Endothelial cell of umbilical vein (primary cell): ENCODE measurements around the gene DDX39A. TPM values are rescaled to one million over a fixed set of nuclear protein-coding genes. Genes with fewer than 3 reads are reported as not detected.

ENCODE experiments used
- BruUV-seq: library from RNA; stranded (reverse); fragments of 400-500 nt; replicated peaks from 2 replicates; lab custom pipeline; 2021; lab: Mats Ljungman, UMichigan
- CTCF ChIA-PET: fragments of 300-600, 350-600 bp; sonication (Branson Sonifier 250); formaldehyde crosslinking; loops from one replicate; lab custom pipeline; 2021; ENCODE audit warnings: antibody characterized with exemption, inconsistent platforms; lab: Charles Lee
- POLR2A ChIA-PET: fragments of 300-600, 350-600 bp; sonication (Branson Sonifier 250); formaldehyde crosslinking; loops from one replicate; lab custom pipeline; 2021; ENCODE audit warnings: antibody characterized with exemption, inconsistent platforms; lab: Charles Lee
- DNase-seq: peaks from one replicate; pipeline ENCODE4 v3.0.0-alpha.2; 2011; ENCODE audit warnings: low read depth, low spot score
- FAIRE-seq: peaks from 2 replicates; lab custom pipeline; 2011; peaks lifted over from hg19 to GRCh38; lab: Jason Lieb, UNC
- H2AFZ ChIP-seq: 2 replicates; pipeline ENCODE4 v1.6.0; 2012; ENCODE audit warnings: low read depth, low read length, control low read depth, inconsistent platforms
- H3K27ac ChIP-seq: 2 replicates; pipeline ENCODE4 v1.5.1; 2011; ENCODE audit warnings: low read depth, mild to moderate bottlenecking, control low read depth, low read length, moderate library complexity; ENCODE audit not compliant: insufficient read depth
- H3K27me3 ChIP-seq, 2 experiments: 2 replicates each; pipeline versions ENCODE4 v1.6.0 to v1.6.1; 2011; ENCODE audit warnings: low read length in 2 of 2, mixed read lengths in 1 of 2; ENCODE audit not compliant: control insufficient read depth in 2 of 2, insufficient read depth in 2 of 2
- H3K36me3 ChIP-seq, 2 experiments: 2 replicates in 1 of 2; 3 replicates in 1 of 2; pipeline ENCODE4 v1.5.1; 2011; ENCODE audit warnings: low read length in 2 of 2, mild to moderate bottlenecking in 1 of 2, moderate library complexity in 1 of 2; ENCODE audit not compliant: control insufficient read depth in 2 of 2, insufficient read depth in 2 of 2; ENCODE audit errors: extremely low read depth in 1 of 2
- H3K4me1 ChIP-seq: 3 replicates; pipeline ENCODE4 v1.5.1; 2011; ENCODE audit warnings: mild to moderate bottlenecking, low read length; ENCODE audit not compliant: control insufficient read depth, insufficient read depth; ENCODE audit errors: extremely low read depth
- H3K4me2 ChIP-seq: 2 replicates; pipeline ENCODE4 v1.6.1; 2011; ENCODE audit warnings: low read length, control low read depth, mixed read lengths; ENCODE audit not compliant: insufficient read depth
- H3K4me3 ChIP-seq, 3 experiments: fragments of 200-600 bp in 1 of 3; sonication (generic), shearing (Covaris generic) in 1 of 3; replicated peaks in 1 of 3; 2 replicates each; pipeline ENCODE4 v1.5.1; 2011 to 2016; ENCODE audit warnings: control low read depth in 3 of 3, low read length in 3 of 3, mild to moderate bottlenecking in 2 of 3, inconsistent platforms in 1 of 3, low read depth in 1 of 3, moderate library complexity in 1 of 3; ENCODE audit not compliant: insufficient read depth in 1 of 3
- H3K79me2 ChIP-seq: 2 replicates; pipeline ENCODE4 v1.6.0; 2012; ENCODE audit warnings: low read length, inconsistent platforms; ENCODE audit not compliant: control insufficient read depth, insufficient read depth
- H3K9ac ChIP-seq: replicated peaks from 2 replicates; pipeline ENCODE3; 2011; ENCODE audit warnings: low read length, control low read depth; ENCODE audit not compliant: insufficient read depth; ENCODE audit errors: extremely low read depth
- H3K9me1 ChIP-seq: replicated peaks from 3 replicates; pipeline ENCODE4 v1.6.0; 2011; ENCODE audit warnings: mild to moderate bottlenecking, low read length; ENCODE audit not compliant: control insufficient read depth, insufficient read depth; ENCODE audit errors: extremely low read depth
- H3K9me3 ChIP-seq: replicated peaks from 2 replicates; pipeline ENCODE4 v1.5.1; 2012; ENCODE audit warnings: low read length, inconsistent platforms; ENCODE audit not compliant: control insufficient read depth, insufficient read depth
- H4K20me1 ChIP-seq: replicated peaks from 2 replicates; pipeline ENCODE3; 2011; ENCODE audit warnings: mild to moderate bottlenecking, low read length; ENCODE audit not compliant: control insufficient read depth, insufficient read depth; ENCODE audit errors: extremely low read depth
- CTCF ChIP-seq, 2 donors: IDR thresholded peaks; 1 replicate in 1 of 2; 2 replicates in 1 of 2; pipeline ENCODE4 v1.5.1; 2011; ENCODE audit warnings: low read length in 2 of 2, mild to moderate bottlenecking in 2 of 2, moderate library complexity in 2 of 2, control low read depth in 1 of 2, inconsistent platforms in 1 of 2, low read depth in 1 of 2; ENCODE audit not compliant: insufficient read depth in 1 of 2; ENCODE audit errors: extremely low read depth in 1 of 2
- EZH2 ChIP-seq: IDR thresholded peaks from 2 replicates; pipeline ENCODE4 v1.6.1; 2012; ENCODE audit warnings: borderline replicate concordance, low read depth, mild to moderate bottlenecking, moderate library complexity, low read length, inconsistent platforms; ENCODE audit not compliant: severe bottlenecking
- FOS ChIP-seq: IDR thresholded peaks from 2 replicates; pipeline ENCODE4 v1.6.1; 2011; ENCODE audit warnings: mild to moderate bottlenecking, low read length, moderate library complexity, borderline replicate concordance; ENCODE audit not compliant: insufficient read depth
- GATA2 ChIP-seq: IDR thresholded peaks from 2 replicates; pipeline ENCODE4 v1.7.0; 2011; ENCODE audit warnings: low read depth, mild to moderate bottlenecking, moderate library complexity, mixed read lengths, low read length; ENCODE audit not compliant: insufficient read length, insufficient read depth
- JUN ChIP-seq: IDR thresholded peaks from 2 replicates; pipeline ENCODE4 v1.6.1; 2011; ENCODE audit warnings: borderline replicate concordance, low read depth; ENCODE audit not compliant: insufficient read length, insufficient read depth
- MYC ChIP-seq: IDR thresholded peaks from one replicate; pipeline ENCODE4 v1.6.1; 2011; ENCODE audit warnings: mild to moderate bottlenecking, low read depth, low read length
- POLR2A ChIP-seq: IDR thresholded peaks from 2 replicates; pipeline ENCODE4 v1.6.1; 2012; ENCODE audit warnings: low read depth, mild to moderate bottlenecking, control low read depth, low read length
- POLR2AphosphoS5 ChIP-seq: IDR thresholded peaks from 2 replicates; pipeline ENCODE4 v1.6.1; 2012; ENCODE audit warnings: low read depth, mild to moderate bottlenecking, control low read depth, low read length, moderate library complexity; ENCODE audit not compliant: insufficient read depth
- dilution Hi-C: fragments of 300-500 bp; cut with MboI; formaldehyde crosslinking; loops from one replicate; pipeline ENCODE4 v1.15.0; 2019; ENCODE audit warnings: low sequenced_read_pairs; ENCODE audit not compliant: extremely low pct_ligation_motif_present
- intact Hi-C: fragments of 100-400 bp; cut with micrococcal nuclease; formaldehyde crosslinking; loops from one replicate; pipeline ENCODE4 v1.10.0; 2022
- polyA plus RNA-seq, 4 experiments: library from polyadenylated mRNA; depleted of rRNA in 3 of 4; stranded (reverse) in 3 of 4; unstranded in 1 of 4; fragments of >200 nt; gene quantifications; 2 replicates each; pipeline versions ENCODE4 v1.2.1 to v1.2.3, GENCODE V29; 2011 to 2012; ENCODE audit warnings: missing spikeins in 1 of 4
- total RNA-seq: library from RNA; stranded (reverse); gene quantifications from 2 replicates; pipeline ENCODE4 v1.2.3, GENCODE V29; 2021
- TF ChIP-seq, protein P1 (sequence below): IDR thresholded peaks from 2 replicates; pipeline ENCODE4 v1.6.1; 2011; ENCODE audit not compliant: insufficient read depth, insufficient read length

DDX39A gene
- total and polyA plus RNA-seq, 2 donors (not counting 3 experiments of a cell fraction or from before 2014, with no cell fraction given) = 157 to 158 TPM

GRCh38 chr19:14390548-14390947 lies 28.6 kb downstream of the DDX39A start:
- H3K27me3 ChIP-seq = no peaks in the 10 kb centered on the region
- no peak overlapping the region for H2AFZ ChIP-seq
- no peaks in the 10 kb centered on the region for H3K4me1 ChIP-seq
- dilution Hi-C loops = no loop called here
- intact Hi-C loops = no loop called here
- H4K20me1 ChIP-seq = no peaks in the 10 kb centered on the region
- ChIA-PET POLR2A (interaction anchor here (0.7 kb wide), 1 partner anchor 9 kb away, joined by 5 read pairs; the partner anchor contains the start of gene ADGRE5), CTCF (interaction anchor here (1.2 kb wide), 1 partner anchor 28 kb away, joined by 3 read pairs; no protein-coding TSS in a partner anchor)
- H3K4me3 ChIP-seq = no peak overlapping the region
- H3K27ac ChIP-seq = no peak overlapping the region
- H3K4me2 ChIP-seq = no peak overlapping the region
- TF ChIP-seq CTCF (IDR thresholded peaks at IDR 0.05; ENCODE audit: extremely low read depth in 1 of 2, insufficient read depth in 1 of 2, low read depth in 1 of 2, low read length in 2 of 2) (no peak), FOS (no peak), JUN (no peak), POLR2AphosphoS5 (no peak), POLR2A (no peak), EZH2 (no peak), MYC (no peak), GATA2 (no peak)
- TF ChIP-seq, protein P1, sequence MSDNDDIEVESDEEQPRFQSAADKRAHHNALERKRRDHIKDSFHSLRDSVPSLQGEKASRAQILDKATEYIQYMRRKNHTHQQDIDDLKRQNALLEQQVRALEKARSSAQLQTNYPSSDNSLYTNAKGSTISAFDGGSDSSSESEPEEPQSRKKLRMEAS = no peak
- DNase-seq = no peak
- no peaks in the 10 kb centered on the region for H3K79me2 ChIP-seq
- FAIRE-seq = no peak
- no peaks in the 10 kb centered on the region for H3K36me3 ChIP-seq
- BruUV-seq = no TSS peak
- no peaks in the 10 kb centered on the region for H3K9me3 ChIP-seq
- H3K9ac ChIP-seq = no peak overlapping the region
- H3K9me1 ChIP-seq = no peaks in the 10 kb centered on the region
